B cell (primary cell): ENCODE results near the gene VPS45. TPM values are rescaled to one million over a fixed set of nuclear protein-coding genes. Genes with fewer than 3 reads are reported as not detected.

Source experiments
- ATAC-seq: fragments of 200-7000 bp; cut with Tn5 transposase; one replicate; pipeline ENCODE4 v1.10.0; 2021; ENCODE audit warnings: low read depth, mild to moderate bottlenecking, moderate number of reproducible peaks, moderate library complexity
- CTCF ChIA-PET: fragments of 350-600 bp; sonication (Branson Sonifier 250); formaldehyde crosslinking; loops from one replicate; lab custom pipeline; 2021; ENCODE audit warnings: antibody characterized with exemption, inconsistent platforms; lab: Charles Lee
- POLR2A ChIA-PET: fragments of 350-600 bp; sonication (Branson Sonifier 250); formaldehyde crosslinking; loops from one replicate; lab custom pipeline; 2021; ENCODE audit warnings: antibody characterized with exemption; lab: Charles Lee
- DNase-seq: peaks from one replicate; pipeline ENCODE4 v3.0.0; 2013
- H2AFZ ChIP-seq: 2 replicates; pipeline ENCODE4 v1.6.1; 2012; ENCODE audit warnings: mild to moderate bottlenecking, low read depth, low read length; ENCODE audit not compliant: insufficient read depth, poor library complexity, severe bottlenecking
- H3K27ac ChIP-seq, 2 donors: 1 replicate in 1 of 2; 2 replicates in 1 of 2; pipeline ENCODE4 v1.5.1; 2012 to 2013; ENCODE audit warnings: low read length in 2 of 2, mild to moderate bottlenecking in 2 of 2, moderate library complexity in 1 of 2
- H3K27me3 ChIP-seq, 4 experiments: fragments of 200-600 bp in 1 of 4; sonication (generic) in 1 of 4; replicated peaks in 1 of 4; 1 replicate in 2 of 4; 2 replicates in 2 of 4; pipeline versions ENCODE4 v1.6.1 to v1.7.0; 2013 to 2016; ENCODE audit warnings: low read length in 3 of 4, mild to moderate bottlenecking in 2 of 4, mixed read lengths in 1 of 4, moderate library complexity in 1 of 4; ENCODE audit not compliant: insufficient read depth in 4 of 4, control insufficient read depth in 3 of 4; ENCODE audit errors: control extremely low read depth in 1 of 4
- H3K36me3 ChIP-seq, 2 experiments: replicated peaks in 1 of 2; 1 replicate in 1 of 2; 2 replicates in 1 of 2; pipeline versions ENCODE4 v1.6.1 to v1.7.1; 2013; ENCODE audit warnings: low read length in 1 of 2; ENCODE audit not compliant: insufficient read depth in 2 of 2, control insufficient read depth in 1 of 2; ENCODE audit errors: control extremely low read depth in 1 of 2, extremely low read depth in 1 of 2
- H3K4me1 ChIP-seq, 2 donors: fragments of 200-600 bp in 1 of 2; sonication (generic) in 1 of 2; 1 replicate in 1 of 2; 2 replicates in 1 of 2; pipeline versions ENCODE4 v1.5.1 to v1.6.1; 2013 to 2017; ENCODE audit warnings: low read length in 2 of 2; ENCODE audit not compliant: control insufficient read depth in 2 of 2, insufficient read depth in 2 of 2
- H3K4me2 ChIP-seq: replicated peaks from 2 replicates; pipeline ENCODE3; 2012; ENCODE audit warnings: mild to moderate bottlenecking, low read depth, low read length; ENCODE audit not compliant: poor library complexity, severe bottlenecking
- H3K4me3 ChIP-seq, 5 experiments: fragments of 200-600 bp in 1 of 5; sonication (generic) in 1 of 5; 1 replicate in 3 of 5; 2 replicates in 2 of 5; pipeline versions ENCODE4 v1.5.1 to v1.7.0; 2011 to 2016; ENCODE audit warnings: low read length in 4 of 5, mild to moderate bottlenecking in 4 of 5, low read depth in 2 of 5, control low read depth in 1 of 5, moderate library complexity in 1 of 5; ENCODE audit not compliant: insufficient read depth in 1 of 5; ENCODE audit errors: control extremely low read depth in 1 of 5, extremely low read depth in 1 of 5
- H3K79me2 ChIP-seq: fragments of 200-600 bp; sonication (generic); one replicate; pipeline ENCODE4 v1.6.0; 2016; ENCODE audit warnings: low read length; ENCODE audit not compliant: control insufficient read depth, insufficient read depth
- H3K9ac ChIP-seq: fragments of 200-600 bp; sonication (generic); 2 replicates; pipeline ENCODE4 v1.6.1; 2017; ENCODE audit warnings: mild to moderate bottlenecking, low read length, moderate library complexity
- H3K9me3 ChIP-seq, 3 donors: one replicate each; pipeline versions ENCODE4 v1.6.1 to v1.7.1; 2013; ENCODE audit warnings: low read length in 2 of 3; ENCODE audit not compliant: control insufficient read depth in 2 of 3, insufficient read depth in 1 of 3; ENCODE audit errors: control extremely low read depth in 1 of 3
- H4K20me1 ChIP-seq: 2 replicates; pipeline ENCODE4 v1.6.0; 2012; ENCODE audit warnings: mild to moderate bottlenecking, low read length; ENCODE audit not compliant: insufficient read depth, control insufficient read depth, poor library complexity, severe bottlenecking
- H3K27ac Mint-ChIP-seq: one replicate; pipeline ENCODE4 v1.8.0; 2021; ENCODE audit warnings: mixed read lengths
- H3K27me3 Mint-ChIP-seq: one replicate; pipeline ENCODE4 v1.8.0; 2021; ENCODE audit warnings: mixed read lengths
- H3K4me1 Mint-ChIP-seq: one replicate; pipeline ENCODE4 v1.8.0; 2021; ENCODE audit warnings: mixed read lengths
- H3K4me3 Mint-ChIP-seq: one replicate; pipeline ENCODE4 v1.8.0; 2021; ENCODE audit warnings: mixed read lengths
- H3K9me3 Mint-ChIP-seq: one replicate; pipeline ENCODE4 v1.8.0; 2022; ENCODE audit warnings: mixed read lengths; ENCODE audit not compliant: insufficient read depth
- CTCF ChIP-seq: fragments of 200-600 bp; IDR thresholded peaks from one replicate; pipeline ENCODE4 v1.8.0; 2022; ENCODE audit warnings: antibody characterized with exemption, mild to moderate bottlenecking
- EZH2 ChIP-seq: IDR thresholded peaks from 2 replicates; pipeline ENCODE4 v1.6.1; 2012; ENCODE audit warnings: borderline replicate concordance, low read depth, mild to moderate bottlenecking, moderate library complexity, low read length; ENCODE audit not compliant: insufficient read depth, poor library complexity, severe bottlenecking
- WGBS: methylation state at CpG from one replicate; pipeline ENCODE4 v1.1.5; 2013; ENCODE audit warnings: missing lambda C conversion rate; ENCODE audit not compliant: insufficient coverage; 5-methylcytosine and 5-hydroxymethylcytosine counted together
- intact Hi-C: fragments of 100-400 bp; cut with micrococcal nuclease; formaldehyde crosslinking; loops from one replicate; pipeline ENCODE4 v1.10.0; 2022
- polyA plus RNA-seq: library from polyadenylated mRNA; depleted of rRNA; stranded (reverse); fragments of >200 nt; gene quantifications from 2 replicates; pipeline ENCODE4 v1.2.3, GENCODE V29; 2012
- total RNA-seq, 2 donors: library from RNA; stranded (reverse); fragments of 120-200 nt in 1 of 2; gene quantifications; 1 replicate in 1 of 2; 2 replicates in 1 of 2; pipeline versions ENCODE4 v1.2.3 to v1.2.4, GENCODE V29; 2013 to 2022

The VPS45 gene
- total and polyA plus RNA-seq, 2 donors (not counting 1 experiment from before 2014, with no cell fraction given) = 23.4 to 49.1 TPM

- Histone ChIP-seq H3K4me2 (no peak overlapping the region), H3K79me2 (no peaks in the 10 kb centered on the region), H3K9ac (no peak overlapping the region), H3K27ac (no peak overlapping the region), H3K4me1 (no peaks in the 10 kb centered on the region), H3K9me3 (peaks cover 0 to 2% (median 0%) of the 10 kb centered on the region in 3 donors), H4K20me1 (no peaks in the 10 kb centered on the region), H3K27me3 (no peaks in the 10 kb centered on the region), H2AFZ (no peak overlapping the region), H3K36me3 (peaks cover 0 to 2% of the 10 kb centered on the region in 2 experiments), H3K4me3 (no peak overlapping the region)
- Mint-ChIP-seq H3K4me3 (no peak overlapping the region), H3K27ac (no peak overlapping the region), H3K4me1 (peaks cover 4% of the 10 kb centered on the region), H3K27me3 (no peaks in the 10 kb centered on the region), H3K9me3 (no peaks in the 10 kb centered on the region)
- intact Hi-C loops = no loop called here
- ChIA-PET POLR2A (no interaction called here), CTCF (no interaction called here)
- WGBS = 93% methylated on average over 3 of the region's 5 CpGs
- TF ChIP-seq CTCF = no peak
- no peak for TF ChIP-seq EZH2
- DNase-seq (no peak), ATAC-seq (no peak)
Measured at GRCh38 chr1:150138044-150138443, 70.5 kb downstream of the VPS45 start.

DNA sequence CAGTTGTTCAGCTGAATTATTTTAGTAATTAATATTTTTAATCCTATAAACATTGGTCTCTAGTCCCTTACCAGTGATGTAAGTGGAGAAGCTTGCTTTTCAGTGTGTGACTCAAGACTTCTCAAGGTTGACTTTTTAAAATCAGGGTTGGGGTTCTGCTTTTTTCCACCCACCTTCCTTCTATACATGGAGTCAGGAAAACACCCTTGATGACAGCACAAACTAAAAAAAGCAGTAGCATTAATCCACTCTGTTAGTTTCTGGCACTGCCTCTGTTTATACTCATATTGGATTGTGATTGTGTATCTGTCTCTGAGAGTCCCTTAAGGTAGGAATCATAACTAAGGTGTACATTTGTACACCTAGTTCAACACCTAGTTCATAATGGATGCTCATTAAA lies 73.9 kb downstream of the VPS45 start:
- H3K79me2 ChIP-seq = no peaks in the 10 kb centered on the region
- CTCF ChIA-PET = interaction anchor here (0.8 to 3.3 kb wide), 6 partner anchors 18 to 179 kb away, joined by 3 to 16 read pairs (median 5); no protein-coding TSS in a partner anchor
- H3K4me1 Mint-ChIP-seq = peaks cover 18% of the 10 kb centered on the region

More for the DNA sequence above, 73.9 kb downstream of the VPS45 start:
- Histone ChIP-seq H3K27me3 (no peaks in the 10 kb centered on the region), H3K27ac (no peak overlapping the region), H3K36me3 (peaks cover 0 to 2% of the 10 kb centered on the region in 2 experiments), H3K9me3 (no peaks in the 10 kb centered on the region), H4K20me1 (no peaks in the 10 kb centered on the region), H3K9ac (no peak overlapping the region), H3K4me1 (peaks cover 7 to 10% of the 10 kb centered on the region in 2 donors), H2AFZ (no peak overlapping the region), H3K4me2 (no peak overlapping the region), H3K4me3 (no peak overlapping the region)
- TF ChIP-seq CTCF (no peak), EZH2 (no peak)
- Mint-ChIP-seq H3K9me3 (no peaks in the 10 kb centered on the region), H3K27ac (no peak overlapping the region), H3K27me3 (no peaks in the 10 kb centered on the region), H3K4me3 (no peak overlapping the region)
- POLR2A ChIA-PET = no interaction called here
- DNase-seq = no peak
- no peak for ATAC-seq
- intact Hi-C loops = no loop called here
